UCSD-AML1 (cell line): ENCODE measurements around the gene UBE2G1.
"Not testable (repeated sequence)": the region's sequence is repeated elsewhere in the genome, so short reads cannot be mapped to it uniquely, and the experiment has no call there.

ENCODE experiments used
- DNase-seq: peaks from one replicate; lab custom pipeline; 2025; ENCODE audit not compliant: unreplicated experiment; lab: John Stamatoyannopoulos, UW

Gene UBE2G1, protein sequence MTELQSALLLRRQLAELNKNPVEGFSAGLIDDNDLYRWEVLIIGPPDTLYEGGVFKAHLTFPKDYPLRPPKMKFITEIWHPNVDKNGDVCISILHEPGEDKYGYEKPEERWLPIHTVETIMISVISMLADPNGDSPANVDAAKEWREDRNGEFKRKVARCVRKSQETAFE

DNA sequence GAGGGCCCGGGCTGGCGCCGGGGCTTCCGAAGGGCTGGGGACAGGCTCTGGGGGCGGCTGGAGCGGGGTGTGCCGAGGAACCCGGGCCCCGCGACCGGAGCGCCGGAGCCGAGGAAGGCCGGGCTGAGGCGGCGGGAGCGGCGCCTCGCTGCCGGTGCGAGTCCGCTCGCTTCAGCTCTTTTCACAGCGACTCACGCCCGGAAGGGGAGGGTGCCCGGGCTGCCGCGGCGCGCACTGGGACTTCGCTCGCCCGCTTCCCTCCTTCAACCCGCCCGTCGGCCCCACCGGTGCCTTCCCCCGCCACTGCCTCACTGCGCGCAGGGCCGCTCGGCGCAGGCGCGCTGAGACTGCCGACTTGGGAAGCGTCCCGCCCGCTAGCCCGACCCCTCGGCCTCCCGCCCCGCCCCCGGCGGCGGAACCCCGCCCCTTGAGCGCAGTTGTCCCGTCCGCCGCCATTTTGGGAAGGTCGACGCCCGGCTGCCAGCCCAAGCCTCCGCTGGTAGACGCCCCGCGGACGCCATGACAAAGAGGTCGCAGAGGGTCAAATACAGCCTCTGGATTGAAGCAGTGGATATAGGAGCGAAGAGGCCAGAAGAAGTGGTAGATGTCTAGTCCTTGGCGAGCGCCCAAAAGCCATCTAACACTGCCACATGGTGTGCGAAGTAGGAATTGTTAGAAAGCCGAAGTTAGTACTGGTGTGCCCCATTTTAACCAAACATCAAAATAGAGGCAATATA, at the start of gene UBE2G1:
Gene UBE2G1, minus strand, starts transcription at position 349 of the 737 bp plus-strand sequence. CDS start 359 bp downstream, outside the sequence.
- peak; percentile 99 for DNase-seq

DNA sequence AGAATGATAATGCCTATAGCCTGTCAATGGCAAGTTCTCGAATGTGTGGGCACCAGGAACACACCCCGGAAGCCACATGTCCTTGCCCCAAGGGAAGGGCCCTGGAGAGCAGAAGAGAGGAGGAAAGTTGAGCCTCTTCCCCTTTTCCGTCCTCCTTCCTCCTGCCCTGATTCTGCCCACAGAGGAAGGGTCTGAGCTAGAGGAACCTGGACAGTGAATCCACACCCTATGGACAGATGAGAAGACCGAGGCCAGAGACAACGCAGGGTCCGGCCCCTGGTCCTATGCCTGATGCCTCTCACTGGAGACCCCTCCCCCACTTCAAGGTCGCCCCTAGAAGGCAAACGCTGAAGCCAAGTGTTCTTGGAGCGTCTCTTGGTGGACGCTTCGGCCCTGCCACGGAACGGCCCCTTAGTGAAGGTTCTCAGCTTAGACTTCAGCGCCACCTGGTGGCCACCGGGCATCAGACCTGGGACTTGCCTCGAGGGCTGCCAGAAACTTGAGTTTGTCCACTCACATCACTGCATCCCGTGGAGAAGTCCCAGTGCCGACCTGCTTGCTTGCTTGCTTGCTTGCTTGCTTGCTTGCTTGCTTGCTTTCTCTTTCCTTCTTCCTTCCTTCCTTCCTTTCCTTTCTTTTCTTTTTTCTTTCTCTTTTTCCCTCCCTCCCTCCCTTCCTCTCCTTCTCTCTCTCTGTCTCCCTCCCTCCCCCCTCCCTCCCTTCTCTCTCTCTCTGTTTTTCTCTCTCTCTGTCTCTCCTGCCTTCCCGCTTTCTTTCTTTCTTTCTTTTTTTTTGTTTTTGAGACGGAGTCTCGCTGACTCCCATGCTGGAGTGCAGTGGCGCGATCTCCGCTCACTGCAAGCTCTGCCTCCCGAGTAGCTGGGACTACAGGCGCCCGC, 46.7 kb upstream of the UBE2G1 start:
- peak; percentile 90 for DNase-seq

DNA sequence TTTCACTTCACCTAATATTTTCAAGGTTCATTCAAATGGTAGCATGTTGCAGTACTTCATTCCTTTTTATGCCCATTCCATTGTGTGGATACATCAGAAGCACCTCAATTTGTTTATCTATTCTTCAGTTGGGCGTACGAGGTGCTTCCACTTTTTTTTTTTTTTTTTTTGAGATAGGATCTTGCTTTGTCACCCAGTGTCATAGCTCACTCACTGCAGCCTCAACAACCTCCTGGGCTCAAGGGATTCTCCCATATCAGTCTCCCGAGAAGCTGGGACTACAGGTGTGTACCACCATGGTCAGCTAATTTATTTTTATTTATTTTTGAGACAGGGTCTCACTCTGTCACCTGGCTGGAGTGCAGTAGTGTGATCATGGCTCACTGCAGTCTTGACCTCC, 44.7 kb upstream of the UBE2G1 start:
- no peak for DNase-seq

DNA sequence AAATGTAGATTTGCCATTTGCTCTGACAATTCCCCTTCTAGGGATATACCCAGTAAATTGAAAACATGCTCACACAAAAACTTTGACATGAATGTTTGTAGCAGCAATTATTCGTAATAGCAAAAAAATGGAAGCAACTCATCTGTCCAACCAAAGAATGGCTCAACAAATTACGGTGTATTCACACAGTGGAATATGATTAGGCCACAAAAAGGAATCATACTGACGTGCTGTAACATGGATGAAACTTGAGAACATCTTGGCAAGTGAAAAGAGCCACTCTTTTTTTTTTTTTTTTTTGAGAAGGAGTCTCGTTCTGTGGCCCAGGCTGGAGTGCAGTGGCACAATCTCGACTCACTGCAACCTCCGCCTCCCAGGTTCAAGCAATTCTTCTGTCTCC, 43.2 kb upstream of the UBE2G1 start:
- DNase-seq = no peak

DNA sequence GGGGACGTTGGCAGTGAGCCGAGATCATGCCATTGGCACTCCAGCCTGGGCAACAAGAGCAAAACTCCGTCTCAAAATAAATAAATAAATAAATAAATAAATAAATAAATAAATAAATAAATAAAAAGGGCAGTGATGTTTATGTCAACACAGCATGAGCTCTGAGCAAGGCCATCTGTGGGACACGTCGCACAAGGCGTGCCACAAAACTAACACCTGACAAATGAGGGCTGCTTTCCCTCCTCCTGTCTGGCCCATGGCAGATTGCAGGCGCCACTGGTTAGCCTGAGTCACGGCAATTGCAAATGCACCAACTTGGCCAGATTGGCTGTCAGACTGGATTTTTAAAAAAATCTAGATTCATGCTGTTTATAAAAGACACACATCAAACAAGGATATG, 41.4 kb upstream of the UBE2G1 start:
- DNase-seq = no peak

DNA sequence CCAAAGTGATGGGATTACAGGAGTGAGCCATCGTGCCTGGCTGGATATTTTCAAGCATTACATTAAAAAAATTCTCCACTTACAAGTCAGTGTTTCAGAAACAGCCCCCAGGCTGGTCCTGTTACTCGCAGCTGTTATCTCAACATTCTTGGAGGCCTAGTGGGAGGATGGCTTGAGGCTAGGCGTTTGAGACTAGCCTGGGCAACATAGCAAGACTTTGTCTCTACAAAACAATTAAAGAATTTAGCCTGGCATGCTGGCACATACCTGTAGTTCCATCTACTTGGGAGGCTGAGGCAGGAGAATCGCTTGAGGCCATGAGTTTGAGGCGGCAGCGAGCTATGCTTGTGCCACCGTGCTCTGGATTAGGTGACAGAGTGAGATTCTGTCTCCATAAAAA, 40.7 kb upstream of the UBE2G1 start:
- no peak for DNase-seq

DNA sequence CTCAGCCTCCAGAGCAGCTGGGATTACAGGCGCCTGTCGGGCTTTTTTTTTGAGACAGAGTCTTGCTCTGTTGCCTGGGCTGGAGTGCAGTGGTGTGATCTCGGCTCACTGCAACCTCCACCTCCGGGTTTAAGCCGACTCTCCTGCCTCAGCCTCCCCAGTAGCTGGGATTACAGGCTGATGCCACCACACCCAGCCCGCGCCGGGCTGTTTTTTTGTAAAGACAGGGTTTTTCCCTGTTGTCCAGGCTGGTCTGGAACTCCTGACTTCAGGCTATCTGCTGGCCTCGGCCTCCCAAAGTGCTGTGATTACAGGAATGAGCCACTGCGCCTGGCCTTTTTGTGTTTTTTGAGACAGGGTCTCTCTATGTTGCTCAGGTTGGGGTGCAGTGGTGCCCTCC, 39.9 kb upstream of the UBE2G1 start:
- DNase-seq = no peak

DNA sequence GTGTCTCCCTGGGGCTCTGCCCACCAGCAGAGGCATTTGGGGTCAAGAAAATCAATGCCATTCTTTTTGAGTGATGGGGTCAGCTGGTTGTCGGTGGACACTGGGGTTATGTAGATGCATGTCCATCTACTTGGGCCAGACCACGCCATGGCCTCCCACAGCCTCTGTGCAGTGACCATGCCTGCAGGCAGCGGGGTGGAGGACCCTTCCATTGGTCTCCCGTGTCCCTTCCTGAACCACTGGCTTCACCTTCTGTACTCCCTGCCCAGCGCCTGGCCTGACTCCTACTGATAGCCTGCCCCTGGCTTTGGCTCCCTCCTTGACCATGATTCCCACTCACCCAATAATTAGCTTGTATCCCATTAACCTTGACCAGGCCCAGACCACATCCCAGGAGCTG, 39.2 kb upstream of the UBE2G1 start:
- no peak for DNase-seq

DNA sequence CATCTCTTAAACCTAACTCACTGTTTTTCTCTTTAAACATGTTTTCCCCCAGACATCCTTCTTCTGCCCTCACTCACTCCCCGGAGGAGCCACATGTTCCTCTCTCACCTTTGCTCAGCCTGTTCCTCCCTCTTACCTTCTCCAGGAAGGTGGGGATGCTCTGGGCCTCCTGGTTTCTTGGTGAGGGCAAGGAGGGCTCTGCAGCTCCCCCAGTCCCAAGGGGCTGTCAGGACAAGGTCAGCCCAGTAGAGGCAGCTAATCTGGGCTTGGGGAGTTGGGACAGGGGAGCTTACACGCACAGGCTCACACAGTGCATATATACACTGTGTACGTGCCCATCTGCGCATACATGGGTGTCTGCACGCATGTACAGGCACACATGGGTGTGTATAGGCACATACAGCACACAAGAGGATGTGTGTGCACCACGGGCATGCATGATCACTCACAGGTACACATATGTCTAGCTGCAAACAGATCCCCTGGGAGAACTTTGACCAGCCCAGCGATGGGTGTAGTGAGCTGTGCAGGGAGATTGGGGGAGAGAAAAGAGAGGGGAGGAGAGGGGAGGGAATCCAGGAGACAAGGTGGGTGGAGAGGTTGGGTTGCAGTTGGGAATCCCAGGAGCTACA, 38.7 kb upstream of the UBE2G1 start:
- DNase-seq = no peak

DNA sequence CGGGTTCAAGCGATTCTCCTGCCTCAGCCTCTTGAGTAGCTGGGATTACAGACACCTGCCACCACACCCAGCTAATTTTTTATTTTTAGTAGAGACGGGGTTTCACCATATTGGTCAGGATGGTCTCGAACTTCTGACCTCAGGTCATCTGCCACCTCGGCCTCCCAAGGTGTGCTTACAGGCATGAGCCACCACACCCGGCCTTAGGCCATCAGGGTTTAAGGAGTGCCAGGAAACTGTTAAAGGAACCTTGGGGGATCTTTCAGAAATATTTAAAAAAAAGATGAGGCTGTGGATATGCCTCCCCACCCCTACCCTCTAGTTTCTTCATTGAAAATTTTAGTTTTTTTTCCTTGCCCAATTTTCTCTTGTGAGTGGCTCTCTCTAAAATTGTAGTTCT, 31.4 kb upstream of the UBE2G1 start:
- DNase-seq = no peak

DNA sequence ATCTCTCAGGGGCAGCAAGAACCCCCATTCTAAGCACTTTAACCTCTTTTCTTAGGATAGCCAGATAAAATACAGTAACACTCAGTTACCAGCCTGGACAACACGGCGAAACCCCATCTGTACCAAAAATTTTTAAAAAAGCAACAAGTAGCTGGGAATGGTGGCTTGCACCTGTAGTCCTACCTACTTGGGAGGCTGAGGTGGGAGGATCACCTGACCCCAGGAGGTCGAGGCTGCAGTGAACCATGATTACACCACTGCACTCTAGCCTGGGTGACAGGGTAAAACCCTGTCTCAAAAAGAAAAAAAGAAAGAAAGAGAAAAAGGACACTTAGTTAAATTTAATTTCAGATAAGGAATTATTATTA, 28.6 kb upstream of the UBE2G1 start:
- no peak for DNase-seq

DNA sequence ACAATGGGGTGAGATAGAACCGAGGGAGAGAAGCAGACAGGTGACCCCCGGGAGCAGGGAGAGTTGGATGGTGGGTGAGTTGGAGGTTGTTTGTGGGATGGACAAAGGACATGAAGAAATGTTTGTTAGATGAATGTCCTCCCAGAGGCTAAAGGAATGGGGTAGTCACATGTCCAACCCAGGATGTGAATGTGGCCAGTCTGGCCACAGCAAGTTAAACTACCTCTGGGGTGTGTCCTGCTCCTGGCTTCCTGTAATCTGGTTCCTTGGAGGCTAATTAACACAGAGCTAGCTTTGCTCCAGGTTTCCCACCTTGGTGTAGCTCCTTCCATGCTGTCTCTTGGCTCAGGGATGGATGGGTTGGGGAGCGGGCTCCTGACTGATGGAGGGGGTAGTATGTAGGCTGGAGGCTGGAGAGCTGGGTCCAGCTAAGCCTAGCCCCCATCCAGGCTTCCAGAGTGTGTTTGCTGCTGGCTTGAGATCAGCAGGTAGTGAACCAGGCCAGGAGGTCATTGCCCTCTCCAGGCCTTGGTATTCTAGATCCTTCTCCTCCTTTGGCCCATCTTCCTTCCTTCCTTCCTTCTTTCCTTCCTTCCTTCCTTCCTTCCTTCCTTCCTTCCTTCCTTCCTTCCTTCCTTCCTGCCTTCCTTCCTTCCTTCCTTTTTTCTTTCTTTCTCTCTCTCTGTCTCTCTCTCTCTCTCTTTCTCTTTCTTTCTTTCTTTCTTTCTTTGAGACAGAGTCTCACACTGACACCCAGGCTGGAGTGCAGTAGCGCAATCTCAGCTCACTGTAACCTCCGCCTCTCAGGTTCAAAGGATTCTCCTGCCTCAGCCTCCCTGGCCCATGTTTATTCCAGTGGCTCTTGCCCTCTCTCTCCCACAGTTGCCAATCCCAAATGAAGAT, 28.0 kb upstream of the UBE2G1 start:
- DNase-seq = no peak

DNA sequence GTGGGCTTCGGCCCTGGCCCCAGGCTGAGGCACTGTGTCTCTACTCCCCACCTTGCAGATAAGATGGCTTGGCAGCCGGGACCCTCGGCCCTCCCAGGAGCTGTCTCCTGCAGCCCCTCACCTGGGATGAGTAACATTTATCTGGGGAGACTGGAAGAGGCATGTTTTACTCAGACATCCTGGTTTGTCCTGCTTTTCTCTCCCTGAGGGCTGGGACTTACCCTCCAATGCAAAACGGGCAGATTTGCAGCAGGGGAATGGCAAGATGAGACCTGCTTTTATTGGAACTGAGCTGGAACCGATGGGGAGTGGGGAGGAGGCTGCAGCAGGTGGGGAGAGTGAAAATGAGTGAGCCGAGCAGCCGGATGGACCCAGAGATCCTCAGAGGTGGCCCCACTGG, 27.3 kb upstream of the UBE2G1 start:
- no peak for DNase-seq

DNA sequence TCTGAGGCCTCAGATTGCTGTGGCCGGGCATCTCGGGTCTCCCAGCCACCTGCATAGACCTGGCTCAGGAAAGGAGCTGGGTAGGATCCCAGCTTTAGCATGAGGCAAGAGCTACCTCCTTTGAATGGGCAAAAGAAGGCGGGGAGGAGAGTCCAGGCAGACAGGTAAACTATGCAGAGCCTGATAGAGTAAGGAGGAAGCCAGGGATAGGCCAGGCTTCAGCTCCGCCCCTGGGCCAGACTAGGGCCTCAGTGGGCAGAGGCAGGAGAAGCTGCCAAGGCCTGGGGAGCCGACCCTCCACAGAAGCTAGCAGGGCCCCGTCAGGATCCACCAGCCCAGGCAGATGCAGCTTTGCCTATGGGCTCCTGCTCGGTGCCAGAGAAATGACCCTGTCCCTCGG, 22.6 kb upstream of the UBE2G1 start:
- no peak for DNase-seq

DNA sequence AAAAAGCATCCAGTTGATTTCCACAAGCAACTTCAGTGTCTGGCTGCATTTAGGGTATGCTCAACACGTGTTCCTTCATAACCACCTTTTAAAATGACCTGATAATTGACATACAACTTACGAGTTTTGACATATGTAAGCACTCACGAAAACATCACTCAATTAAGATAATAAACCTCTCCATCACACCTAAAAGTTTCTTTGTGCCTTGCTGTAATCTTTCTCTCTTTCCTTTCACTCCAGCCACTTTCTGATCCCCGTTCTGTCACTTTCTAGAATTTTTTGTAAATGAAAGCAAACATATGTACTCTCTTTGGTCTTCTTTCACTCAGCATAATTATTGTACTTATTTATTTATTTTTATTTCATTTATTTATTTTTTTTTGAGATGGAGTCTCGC, 20.7 kb upstream of the UBE2G1 start:
- no peak for DNase-seq

DNA sequence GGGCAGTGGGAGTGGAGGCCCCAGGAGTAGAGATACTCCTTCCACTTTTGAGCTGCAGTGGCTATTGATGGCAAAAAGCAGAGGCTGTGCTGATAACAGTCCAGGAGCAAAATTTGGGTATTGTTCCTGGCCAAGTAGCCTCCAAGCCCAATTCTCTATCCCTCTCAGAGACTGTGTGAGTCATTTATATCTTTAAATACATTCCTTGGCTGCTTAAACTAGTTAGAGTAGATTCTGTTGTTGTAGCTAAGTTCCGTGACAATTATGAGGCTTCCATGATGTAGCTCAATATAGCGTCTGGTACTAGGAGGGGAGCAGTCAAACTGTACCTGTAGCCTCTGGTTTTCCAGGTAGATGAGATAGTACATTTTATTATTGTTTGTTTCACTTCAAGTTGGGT, 19.9 kb upstream of the UBE2G1 start:
- DNase-seq = no peak

DNA sequence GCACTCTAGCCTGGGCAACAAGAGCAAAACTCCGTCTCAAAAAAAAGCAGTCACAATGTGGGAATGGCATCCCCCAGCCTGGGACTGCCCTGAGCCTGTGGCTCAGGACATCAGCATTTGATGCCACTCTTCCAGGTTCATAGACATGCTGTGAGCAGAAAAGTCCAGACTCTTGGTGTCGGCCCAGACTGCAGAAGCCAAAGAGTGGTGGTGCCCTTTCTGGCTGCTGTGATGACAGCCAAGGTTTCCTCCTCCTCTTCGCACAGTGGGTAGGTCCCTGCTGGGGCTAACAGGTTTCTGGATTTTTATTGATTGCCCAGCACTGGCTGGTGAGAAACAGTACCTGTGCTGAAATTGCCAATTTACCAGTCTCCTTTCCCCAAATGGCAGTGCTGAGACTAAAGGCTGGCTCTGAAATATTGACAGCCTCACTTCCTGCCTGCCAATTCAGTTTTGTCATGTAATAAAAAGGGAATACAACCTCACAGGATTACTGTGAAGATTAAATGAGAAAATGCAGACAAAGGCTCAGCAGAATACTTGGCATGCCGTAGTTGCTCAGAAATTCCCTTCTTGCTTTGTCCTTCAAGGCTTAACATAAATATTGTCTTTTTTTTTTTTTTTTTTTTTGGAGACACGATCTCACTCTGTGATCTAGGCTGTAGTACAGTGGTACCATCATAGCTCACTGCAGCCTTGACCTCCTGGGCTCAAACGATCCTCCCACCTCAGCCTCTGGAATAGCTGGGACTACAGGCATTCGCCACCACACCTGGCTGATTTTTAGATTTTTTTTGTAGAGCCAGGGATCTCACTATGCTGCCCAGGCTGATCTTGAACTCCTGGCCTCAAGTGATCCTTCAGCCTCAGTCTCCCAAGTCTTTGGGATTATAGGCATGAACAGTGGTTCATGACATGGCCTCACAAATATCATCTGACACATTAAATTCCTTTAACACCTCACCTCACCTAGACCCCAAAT, 15.5 kb upstream of the UBE2G1 start:
- DNase-seq = no peak

DNA sequence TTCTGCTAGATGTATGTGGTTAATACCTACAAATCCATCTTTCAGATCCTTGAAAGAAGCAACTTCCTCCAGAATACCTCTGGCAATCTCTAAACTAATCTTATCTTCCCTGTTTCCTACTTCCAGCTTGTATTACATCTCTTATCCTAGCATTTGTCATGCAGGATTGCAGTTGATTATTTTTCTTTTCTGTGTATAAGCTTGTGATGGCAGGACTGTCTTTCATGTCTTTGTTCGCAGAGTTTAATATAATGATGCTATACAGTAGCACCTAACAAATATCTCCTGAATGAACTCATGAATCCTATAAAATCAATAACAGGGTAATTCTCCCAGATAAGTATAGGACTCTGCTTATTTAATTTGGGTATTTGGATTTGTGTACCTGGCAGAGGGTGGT, 12.2 kb upstream of the UBE2G1 start:
- no peak for DNase-seq

DNA sequence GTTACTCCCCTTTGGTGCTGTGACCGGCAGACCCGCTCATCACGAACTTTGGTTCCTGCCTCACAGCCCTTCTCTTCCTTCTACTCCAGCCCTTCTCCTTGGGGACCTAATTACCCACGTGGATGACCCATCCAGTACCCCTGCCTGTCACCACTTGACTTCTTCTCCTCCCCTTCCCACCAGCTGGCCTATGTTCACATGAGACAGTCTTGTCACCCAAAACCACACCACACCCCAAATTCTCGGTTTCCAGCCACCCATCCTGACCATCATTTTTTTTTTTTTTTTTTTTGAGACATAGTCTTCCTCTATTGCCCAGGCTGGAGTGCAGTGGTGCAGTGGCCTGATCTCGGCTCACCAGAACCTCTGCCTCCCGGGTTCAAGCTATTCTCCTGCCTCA, 10.8 kb upstream of the UBE2G1 start:
- not testable (repeated sequence) for DNase-seq
